RCC 7860 (cell line): Measurements from ENCODE around the gene CCNY.
A peak's percentile ranks its signal among the peaks of the same experiment; 100 is the strongest.
"Not testable (repeated sequence)": the region's sequence is repeated elsewhere in the genome, so short reads cannot be mapped to it uniquely, and the experiment has no call there.

Experiments used
- DNase-seq: peaks from one replicate; pipeline ENCODE4 v3.0.0-alpha.2; 2015; ENCODE audit warnings: low spot score
- FAIRE-seq: peaks from 2 replicates; lab custom pipeline; 2012; peaks lifted over from hg19 to GRCh38; lab: Jason Lieb, UNC

The CCNY gene

DNA sequence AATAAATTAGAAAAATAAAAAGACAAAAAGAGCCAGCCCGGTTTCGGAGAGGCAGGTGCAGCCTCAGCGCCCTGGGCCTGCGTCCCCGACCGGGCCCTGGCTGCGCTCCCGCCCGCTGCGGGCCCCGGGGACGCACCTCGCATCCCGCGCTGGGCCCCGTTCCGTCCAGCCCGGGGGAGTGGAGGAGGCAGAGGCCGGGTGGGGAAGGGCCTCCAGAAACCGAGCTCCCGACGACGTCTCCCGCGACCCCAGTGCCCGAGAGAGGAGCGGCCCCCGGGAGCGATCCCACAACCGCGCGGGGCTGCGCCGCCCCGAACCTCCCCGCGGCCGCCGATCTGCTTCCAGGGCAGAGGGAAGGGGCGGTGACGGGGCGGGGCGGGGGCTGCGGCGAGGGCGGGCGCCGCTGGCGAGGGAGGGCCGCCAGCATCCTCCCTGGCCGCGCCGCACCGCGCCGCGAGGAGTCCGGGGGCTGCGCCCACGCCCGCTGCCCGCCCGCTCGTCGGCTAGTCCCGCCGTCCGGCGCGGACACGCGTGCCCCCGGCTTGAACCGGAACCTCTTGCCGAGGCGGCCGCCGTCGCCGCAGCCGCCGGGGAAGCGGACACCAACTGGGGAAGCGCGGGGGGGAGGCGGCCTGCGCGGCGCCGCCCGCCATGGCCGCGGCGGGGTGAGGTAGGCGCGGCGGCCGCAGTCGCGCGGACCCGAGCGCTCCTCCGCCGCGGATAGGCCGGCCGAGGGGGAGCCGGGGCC, at the start of gene CCNY:
Gene CCNY (plus strand): TSS at position 426 of the 748 bp plus-strand sequence. CDS start 545 bp downstream, outside the sequence.
- FAIRE-seq (no peak), DNase-seq (peak; percentile 28)

DNA sequence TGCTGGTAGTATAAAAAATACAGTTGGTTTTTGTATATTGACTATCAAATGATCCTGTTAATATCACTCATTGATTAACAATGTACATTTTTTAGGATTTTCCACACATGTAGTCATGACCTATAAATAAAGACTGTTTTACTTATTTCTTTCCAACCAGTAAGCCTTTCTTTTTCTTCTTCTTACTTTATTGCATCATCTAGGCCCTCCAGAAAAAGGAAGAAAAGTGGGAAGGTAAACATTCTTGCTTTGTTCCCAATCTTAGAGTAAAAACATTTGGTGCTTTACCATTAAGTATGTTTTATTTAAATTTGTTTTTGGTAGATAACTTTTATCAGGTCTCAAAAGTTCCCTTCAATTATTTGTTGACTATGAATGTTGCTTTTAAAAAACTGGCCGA, 47.1 kb upstream of the CCNY start:
- DNase-seq = no peak
- FAIRE-seq = no peak

DNA sequence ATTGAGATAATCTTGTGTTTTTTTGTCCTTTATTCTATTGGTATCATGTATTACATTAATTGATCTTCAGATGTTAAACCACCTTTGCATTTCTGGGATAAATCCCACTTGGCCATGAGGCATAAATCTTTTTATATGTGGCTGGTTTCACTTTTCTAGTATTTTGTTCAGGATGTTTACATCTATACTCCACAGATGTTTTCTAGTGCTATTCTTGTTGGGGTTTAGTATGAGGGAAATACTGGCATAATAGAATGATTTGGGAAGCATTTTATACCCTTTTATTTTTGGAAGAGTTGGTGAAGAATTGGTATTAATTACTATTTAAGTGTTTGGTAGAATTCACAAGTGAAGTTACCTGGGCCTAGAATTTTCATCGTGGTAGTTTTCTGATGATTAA, 41.8 kb upstream of the CCNY start:
- FAIRE-seq (no peak), DNase-seq (no peak)

DNA sequence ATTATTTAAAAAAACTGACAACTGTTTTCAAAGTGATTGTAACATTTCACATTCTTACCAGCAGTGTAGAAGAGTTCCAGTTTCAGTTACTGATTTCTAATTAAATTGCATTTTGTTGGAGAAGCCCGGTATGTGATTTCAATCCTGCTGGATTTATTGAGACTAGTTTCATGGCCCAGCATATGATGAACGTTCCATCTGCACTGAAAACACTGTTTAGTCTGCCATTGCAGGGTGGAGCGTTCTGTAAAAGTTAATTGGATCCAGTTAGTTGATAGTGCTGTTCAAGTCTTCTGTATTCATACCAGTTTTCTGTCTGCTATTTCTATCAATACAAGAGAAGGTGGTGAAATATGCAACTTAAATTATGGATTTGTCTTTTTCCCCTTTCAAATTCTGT, 37.3 kb upstream of the CCNY start:
- FAIRE-seq = no peak
- no peak for DNase-seq

DNA sequence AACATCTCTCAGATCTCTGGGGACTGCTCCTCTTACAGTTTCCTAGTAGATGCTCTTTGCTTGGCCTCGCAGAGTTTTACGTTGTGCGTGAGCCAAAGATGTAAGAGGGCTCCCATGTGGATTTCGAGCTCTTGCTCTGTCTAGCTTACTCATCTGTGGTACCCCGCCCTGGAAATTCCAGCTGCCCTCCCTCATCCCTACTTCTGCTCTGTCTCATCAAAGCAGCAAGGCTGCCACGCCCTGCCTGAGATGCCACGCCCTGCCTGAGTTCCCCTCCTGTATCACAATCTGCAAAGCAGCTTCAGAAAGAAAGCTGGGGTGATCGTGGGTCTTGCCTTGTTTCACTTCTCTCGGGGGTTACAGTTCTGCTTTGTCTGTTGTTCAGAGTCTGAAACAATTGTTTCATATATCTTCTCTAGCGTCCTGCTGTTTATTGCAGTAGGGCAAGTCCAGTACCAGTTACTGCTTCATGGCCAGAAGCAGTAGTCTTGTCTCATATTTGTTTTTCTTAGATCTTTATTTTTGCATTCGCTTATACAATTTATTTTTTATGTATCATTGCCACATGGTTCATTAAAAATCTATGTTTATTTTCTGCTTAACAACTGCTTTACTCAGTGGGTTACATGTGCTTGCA, 36.1 kb upstream of the CCNY start:
- FAIRE-seq (no peak), DNase-seq (no peak)

DNA sequence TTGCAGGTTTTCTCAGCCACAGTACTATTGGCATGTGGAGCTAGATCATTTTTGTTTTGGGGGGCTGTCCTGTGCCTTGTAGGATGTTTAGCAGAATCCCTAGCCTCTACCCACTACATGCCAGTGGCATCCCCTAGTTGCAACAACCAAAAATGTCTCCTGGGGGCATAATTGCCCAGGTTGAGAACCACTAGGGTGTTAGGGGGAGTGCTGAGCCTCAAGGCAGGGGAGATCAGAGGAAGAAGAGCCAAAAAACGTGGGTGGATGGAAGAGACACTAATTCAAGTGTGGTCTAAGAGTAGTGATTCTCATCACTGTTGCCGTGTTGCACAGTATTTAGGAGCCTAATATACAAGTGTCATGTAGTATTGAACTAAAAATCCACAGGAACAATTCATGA, 31.7 kb upstream of the CCNY start:
- FAIRE-seq (no peak), DNase-seq (no peak)

DNA sequence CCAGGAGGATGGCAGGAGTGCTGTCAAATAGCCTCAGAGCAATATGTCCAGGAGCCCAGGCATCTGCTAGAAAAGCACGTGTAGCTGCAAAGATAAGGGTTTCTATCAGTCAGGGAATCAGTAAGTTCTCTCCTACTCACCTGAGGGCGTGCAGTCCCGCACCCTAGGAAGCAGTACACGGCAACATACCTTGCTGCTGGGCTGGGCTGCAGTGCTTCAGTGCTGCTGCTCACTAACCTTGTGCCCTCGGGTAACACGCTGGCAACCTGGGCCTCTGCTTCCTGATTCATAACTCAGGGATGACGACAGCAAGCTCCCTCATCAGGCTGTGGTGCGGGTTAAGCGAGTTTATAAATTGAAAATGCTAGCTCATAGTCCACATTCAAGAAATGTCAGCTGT, 29.5 kb upstream of the CCNY start:
- FAIRE-seq = no peak
- DNase-seq = no peak

DNA sequence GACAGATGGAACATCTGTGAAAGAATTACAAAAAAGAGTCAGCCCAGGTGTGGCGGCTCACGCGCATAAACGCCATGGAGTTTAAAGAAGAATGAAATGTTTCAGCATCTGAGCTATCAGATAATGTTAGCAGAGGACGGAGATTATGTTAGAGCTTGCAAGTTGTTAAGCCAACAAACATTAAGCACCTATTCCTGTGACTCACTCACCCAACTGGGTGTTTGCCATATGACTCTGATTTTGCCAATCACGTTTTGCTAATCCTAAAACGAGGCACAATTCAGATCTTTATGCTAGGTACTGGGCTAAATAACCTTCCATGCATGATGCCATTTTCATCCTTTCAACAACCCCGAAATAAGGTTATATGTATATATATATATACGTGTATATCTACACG, 29.0 kb upstream of the CCNY start:
- FAIRE-seq (no peak), DNase-seq (no peak)

DNA sequence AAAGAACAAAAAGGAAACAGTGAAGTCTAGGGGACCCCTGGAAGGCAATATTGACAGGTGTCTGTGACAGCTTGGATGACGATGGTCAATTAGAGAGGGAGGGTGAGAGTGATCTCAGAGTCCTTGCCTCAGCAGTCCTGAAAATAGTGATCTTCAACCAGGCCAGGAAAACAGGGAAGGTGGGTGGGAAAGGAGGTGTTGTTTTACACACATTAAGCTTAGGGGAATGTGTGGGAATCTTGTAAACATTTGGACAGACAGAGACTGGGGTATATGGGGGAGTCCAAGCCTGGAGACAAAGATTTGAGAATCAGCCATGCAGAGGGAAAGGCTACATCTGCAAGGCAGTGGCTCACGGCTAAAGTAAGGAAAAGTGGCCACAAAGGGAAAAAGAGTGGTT, 27.5 kb upstream of the CCNY start:
- DNase-seq (no peak), FAIRE-seq (no peak)

DNA sequence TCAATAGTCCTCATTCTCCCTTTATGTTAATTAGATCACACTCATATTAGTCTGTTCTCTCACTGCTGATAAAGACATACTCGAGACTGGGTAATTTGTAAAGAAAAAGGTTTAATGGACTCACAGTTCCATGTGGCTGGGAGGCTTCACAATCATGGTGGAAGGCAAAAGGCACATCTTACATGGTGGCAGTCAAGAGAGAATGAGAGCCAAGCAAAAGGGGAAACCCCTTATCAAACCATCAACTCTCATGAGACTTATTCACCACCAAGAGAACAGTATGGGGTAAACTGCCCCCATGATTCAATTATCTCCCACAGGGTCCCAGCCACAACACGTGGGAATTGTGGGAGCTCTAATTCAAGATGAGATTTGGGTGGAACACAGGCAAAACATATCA, 22.2 kb upstream of the CCNY start:
- not testable (repeated sequence) for FAIRE-seq, DNase-seq

DNA sequence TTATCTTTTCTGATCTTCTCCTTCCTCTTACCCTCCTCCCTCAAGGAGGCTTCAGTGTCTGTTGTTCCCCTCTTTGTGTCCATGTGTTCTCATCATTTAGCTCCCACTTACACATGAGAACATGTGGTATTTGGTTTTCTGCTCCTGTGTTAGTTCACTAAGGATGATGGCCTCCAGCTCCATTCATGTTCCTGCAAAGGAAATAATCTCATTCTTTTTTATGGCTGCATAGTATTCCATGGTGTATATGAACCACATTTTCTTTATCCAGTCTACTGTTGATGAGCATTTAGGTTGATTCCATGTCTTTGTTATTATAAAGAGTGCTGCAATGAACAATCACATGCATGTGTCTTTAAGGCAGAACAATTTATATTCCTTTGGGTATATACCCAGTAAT, 21.1 kb upstream of the CCNY start:
- not testable (repeated sequence) for DNase-seq, FAIRE-seq

DNA sequence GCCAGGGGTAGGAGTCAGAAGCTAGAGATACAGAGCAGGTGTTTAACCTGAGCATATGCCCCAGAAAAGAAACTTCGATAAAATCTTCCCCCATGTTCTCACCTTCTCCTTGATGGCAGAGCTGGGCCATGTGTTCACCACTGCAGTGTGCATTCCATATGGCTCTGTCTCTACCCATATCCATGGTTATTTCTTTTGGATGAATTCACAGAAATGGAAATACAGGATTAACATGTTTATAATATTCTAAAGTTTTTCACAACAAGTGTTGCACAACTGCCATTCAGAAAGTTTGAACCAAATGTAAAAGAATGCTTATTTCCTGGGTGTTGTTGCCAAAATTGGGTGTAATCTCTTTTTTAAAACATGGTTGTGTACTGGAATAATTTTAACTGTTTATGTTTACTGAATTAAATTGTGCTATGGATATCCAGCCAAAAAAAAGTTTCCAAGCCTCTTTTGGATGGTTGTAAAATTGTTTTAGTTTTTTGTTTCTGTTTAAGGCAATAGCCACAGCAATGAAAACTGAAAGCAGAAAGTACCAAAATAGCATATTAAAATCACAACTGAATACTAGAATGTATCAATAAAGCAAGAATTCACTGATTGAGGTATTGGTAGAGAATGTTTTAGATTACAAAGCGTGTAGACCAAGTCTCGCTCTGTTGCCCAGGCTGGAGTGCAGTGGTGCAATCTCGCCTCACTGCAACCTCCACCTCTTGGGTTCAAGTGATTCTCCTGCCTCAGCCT, 19.9 kb upstream of the CCNY start:
- no peak for DNase-seq

DNA sequence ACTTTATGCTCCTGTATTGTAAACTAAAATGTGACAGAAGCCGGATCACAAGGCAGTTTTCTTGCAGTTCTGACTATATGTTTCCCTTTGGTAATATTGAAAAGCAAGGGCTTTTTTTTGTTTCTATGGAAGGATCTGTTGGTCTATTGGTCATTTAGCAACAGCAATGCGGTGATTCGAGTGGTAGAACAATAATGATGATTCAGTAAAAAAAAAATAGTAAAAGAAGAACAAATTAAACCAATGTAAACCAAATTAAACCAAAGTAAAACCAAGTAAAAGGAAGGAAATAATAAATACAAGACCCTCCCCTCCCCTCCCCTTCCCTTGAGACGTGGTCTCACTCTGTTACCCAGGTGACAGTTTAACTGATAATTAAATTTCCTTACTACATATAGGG, 17.8 kb upstream of the CCNY start:
- DNase-seq = no peak
- FAIRE-seq = no peak

More for the DNA sequence above, 19.9 kb upstream of the CCNY start:
- no peak for FAIRE-seq

DNA sequence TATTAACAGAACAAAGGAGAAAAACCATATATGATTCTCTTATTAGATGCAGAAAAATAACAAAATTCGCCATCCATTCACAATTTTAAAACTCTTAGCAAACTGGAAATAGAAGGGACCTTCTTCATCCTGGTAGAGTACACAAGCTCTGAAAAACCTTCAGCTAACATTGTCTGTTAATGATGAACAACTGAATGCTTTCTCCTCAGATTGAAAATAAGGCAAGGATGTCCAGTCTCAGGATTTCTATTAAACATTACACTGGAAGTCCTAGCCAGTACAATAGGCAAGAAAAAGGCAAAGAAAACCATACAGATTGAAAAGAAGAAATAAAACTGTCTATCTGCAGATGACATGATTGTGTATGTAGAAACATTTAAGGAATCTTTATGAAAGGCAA, 16.0 kb upstream of the CCNY start:
- DNase-seq (no peak), FAIRE-seq (peak; percentile 62)

DNA sequence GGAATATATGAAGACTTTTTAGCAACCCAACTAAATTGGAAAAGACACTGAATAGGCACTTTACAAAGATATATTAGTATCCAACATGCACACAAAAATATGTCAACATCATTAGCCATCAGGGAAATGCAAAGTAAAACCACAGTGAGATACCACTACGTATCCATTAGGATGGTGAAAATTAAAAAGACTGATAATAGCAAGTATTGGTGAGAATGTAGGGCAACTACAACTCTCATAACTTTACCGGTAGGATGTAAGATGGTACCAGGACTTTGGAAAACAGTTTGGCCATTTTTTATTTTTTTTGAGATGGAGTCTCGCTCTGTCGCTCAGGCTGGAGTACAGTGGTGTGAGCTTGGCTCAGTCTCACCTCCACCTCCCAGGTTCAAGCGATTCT, 13.7 kb upstream of the CCNY start:
- FAIRE-seq (no peak), DNase-seq (no peak)

DNA sequence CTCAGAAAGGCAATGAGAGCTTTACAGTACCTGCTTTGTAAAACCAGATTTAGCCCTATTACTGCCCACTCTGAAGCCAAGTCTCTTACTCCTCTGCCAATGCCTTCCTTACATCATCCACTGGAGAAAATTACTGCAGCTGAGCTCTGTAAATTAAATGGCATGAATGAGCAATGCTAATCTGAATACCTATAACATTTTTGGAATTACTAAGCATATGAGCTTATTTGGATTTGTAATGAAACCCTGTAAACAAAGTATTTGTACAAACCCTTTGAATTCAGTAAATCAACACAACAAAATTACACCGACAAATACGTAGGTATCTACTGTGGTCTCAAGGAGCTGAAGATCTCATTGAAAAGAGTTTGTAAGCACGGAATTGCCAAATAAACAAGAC, 12.1 kb upstream of the CCNY start:
- DNase-seq = no peak
- FAIRE-seq = no peak

DNA sequence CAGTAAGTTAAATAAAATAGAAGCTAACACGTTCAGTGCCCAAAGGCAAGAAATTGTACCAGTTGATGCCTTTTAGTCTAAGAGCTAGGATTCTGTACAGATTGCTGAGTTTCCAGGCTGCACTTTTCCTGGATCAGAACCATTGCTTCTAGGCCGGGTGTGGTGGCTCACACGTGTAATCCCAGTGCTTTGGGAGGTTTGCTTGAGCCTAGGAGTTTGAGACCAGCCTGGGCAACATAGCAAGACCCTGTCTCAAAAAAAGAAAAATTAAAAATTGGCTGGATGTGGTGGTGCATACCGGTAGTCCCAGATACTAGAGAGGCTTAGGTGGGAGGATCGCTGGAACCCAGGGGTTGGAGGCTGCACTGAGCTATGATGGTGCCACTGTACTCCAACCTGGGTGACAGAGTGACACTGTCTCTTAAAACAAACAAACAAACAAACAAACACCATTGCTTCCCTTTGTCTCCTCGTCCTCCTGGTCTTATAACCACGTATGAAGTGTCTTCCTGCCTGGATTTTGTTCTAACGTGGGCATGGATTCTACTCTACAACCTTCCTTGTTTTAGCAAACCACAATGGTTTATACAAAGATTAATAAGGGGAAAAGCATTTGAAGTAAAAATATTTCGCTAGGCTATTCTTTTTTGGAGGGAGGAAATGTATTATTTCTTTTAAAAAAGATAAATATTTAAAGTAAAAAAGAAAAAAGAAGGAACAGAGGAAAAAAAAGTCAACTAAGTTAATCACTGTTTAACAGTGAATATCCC, 9.7 kb upstream of the CCNY start:
- DNase-seq = no peak
- no peak for FAIRE-seq

DNA sequence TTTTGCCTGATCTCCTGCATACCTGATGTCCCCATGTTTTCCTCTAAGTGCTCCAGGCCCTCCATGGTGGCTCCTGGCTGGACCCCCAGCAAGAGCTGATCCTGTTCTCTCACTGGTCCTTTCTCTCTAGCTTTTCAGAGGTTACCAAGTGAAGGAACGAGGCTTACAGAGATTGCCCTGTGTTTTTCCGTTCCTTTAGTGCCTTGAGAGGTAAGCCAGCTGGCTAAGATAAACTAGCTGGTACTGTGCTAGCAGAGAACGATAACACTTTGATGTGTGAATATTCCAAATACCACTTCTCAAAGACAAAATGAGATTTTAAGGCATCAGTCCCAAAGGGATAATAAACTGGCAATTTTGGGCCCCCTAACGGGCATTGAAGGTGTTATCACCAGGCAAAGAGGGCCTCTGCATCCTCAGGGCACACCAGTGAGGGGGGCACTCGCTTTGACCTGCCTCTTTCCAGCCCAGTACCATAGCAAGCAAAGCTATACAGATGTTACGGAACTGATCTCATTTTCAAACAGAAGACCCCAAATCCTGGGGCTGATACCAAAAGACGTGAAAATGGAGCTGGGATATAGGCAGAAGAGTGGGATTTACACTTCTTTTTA, 8.4 kb upstream of the CCNY start:
- no peak for FAIRE-seq
- DNase-seq = no peak

DNA sequence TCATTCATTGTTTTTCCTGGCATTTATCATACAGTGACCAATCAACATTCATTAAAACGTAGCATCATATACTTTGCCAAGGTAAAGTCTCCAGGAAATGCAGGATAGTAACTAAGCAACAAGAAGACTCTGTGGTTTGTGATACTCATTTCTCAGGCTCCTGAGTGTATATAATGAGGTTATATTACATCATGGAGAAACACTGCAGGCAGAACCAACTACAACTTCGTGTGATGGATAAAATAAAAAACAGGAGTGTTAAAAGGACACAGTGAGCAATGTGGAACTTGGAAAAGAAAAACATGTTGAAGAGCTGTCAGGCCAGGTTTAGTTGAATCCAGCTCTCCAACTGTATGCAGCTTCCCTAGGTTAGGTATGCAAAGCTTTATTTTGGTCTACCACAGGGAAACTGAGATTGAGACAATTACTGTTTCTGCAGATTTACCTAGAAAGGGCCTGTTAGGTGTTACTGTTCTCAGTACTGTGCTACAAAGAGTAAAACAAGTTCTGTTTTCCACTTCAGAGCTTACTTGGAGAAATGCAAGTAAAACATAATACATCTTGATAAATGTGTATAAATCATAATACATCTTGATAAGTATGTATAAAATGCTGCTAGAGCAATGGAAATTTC, 7.8 kb upstream of the CCNY start:
- DNase-seq (peak; percentile 56), FAIRE-seq (no peak)

DNA sequence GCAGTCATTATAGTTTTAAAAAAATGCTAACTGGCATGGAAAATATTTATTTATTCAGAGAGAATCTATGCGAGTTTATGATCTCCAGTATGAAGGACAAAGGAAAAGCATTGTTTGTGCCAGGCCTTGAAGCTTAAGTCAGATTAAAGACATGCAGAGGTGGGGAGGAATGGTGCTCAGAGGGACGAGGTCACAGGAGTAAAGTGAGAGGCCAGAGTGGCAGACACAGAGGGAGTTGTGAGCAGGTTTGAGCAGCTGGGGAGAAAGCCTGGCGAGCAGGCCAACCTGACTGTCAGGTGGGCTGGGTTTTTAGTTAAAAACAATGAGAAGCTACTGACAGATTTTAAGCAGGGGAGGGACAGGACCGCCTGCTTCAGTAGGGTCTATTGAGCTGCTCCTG, 6.8 kb upstream of the CCNY start:
- no peak for DNase-seq
- FAIRE-seq = no peak
